Type B pancreatic cell (in vitro differentiated cells): ENCODE data around the gene COL6A3. TPM values are rescaled to one million over a fixed set of nuclear protein-coding genes. Genes with fewer than 3 reads are reported as not detected.

Experiments
- DNase-seq: peaks from one replicate; pipeline ENCODE4 v3.0.0; 2021; ENCODE audit warnings: mixed read lengths; ENCODE audit not compliant: unreplicated experiment; ENCODE audit errors: extremely low spot score
- H3K27ac Mint-ChIP-seq: 2 replicates; pipeline ENCODE4 v1.8.0; 2021; ENCODE audit warnings: mild to moderate bottlenecking, mixed read lengths
- H3K27me3 Mint-ChIP-seq: 2 replicates; pipeline ENCODE4 v1.8.0; 2021; ENCODE audit warnings: mixed read lengths
- H3K36me3 Mint-ChIP-seq: 2 replicates; pipeline ENCODE4 v1.8.0; 2021; ENCODE audit warnings: mixed read lengths
- H3K4me1 Mint-ChIP-seq: one replicate; pipeline ENCODE4 v1.8.0; 2021; ENCODE audit warnings: mixed read lengths; ENCODE audit not compliant: unreplicated experiment
- H3K4me3 Mint-ChIP-seq: 2 replicates; pipeline ENCODE4 v1.8.0; 2021; ENCODE audit warnings: mild to moderate bottlenecking, mixed read lengths
- H3K9me3 Mint-ChIP-seq: 2 replicates; pipeline ENCODE4 v1.8.0; 2021; ENCODE audit warnings: mixed read lengths
- long read RNA-seq: library from polyadenylated mRNA; unstranded; transcript quantifications from one replicate; pipeline ENCODE4 v2.0.0, GENCODE V29; 2020
- total RNA-seq: library from RNA; stranded (reverse); gene quantifications from 2 replicates; pipeline ENCODE4 v1.2.1, GENCODE V29; 2021; ENCODE audit warnings: low replicate concordance
- TF ChIP-seq, protein P1 (sequence below): fragments of 200-600 bp; sonication (generic); conservative IDR thresholded peaks from 2 replicates; pipeline ENCODE4 v1.5.0; 2021; ENCODE audit warnings: antibody characterized with exemption, mild to moderate bottlenecking

The COL6A3 gene, protein sequence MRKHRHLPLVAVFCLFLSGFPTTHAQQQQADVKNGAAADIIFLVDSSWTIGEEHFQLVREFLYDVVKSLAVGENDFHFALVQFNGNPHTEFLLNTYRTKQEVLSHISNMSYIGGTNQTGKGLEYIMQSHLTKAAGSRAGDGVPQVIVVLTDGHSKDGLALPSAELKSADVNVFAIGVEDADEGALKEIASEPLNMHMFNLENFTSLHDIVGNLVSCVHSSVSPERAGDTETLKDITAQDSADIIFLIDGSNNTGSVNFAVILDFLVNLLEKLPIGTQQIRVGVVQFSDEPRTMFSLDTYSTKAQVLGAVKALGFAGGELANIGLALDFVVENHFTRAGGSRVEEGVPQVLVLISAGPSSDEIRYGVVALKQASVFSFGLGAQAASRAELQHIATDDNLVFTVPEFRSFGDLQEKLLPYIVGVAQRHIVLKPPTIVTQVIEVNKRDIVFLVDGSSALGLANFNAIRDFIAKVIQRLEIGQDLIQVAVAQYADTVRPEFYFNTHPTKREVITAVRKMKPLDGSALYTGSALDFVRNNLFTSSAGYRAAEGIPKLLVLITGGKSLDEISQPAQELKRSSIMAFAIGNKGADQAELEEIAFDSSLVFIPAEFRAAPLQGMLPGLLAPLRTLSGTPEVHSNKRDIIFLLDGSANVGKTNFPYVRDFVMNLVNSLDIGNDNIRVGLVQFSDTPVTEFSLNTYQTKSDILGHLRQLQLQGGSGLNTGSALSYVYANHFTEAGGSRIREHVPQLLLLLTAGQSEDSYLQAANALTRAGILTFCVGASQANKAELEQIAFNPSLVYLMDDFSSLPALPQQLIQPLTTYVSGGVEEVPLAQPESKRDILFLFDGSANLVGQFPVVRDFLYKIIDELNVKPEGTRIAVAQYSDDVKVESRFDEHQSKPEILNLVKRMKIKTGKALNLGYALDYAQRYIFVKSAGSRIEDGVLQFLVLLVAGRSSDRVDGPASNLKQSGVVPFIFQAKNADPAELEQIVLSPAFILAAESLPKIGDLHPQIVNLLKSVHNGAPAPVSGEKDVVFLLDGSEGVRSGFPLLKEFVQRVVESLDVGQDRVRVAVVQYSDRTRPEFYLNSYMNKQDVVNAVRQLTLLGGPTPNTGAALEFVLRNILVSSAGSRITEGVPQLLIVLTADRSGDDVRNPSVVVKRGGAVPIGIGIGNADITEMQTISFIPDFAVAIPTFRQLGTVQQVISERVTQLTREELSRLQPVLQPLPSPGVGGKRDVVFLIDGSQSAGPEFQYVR (N-terminal part only)
- total RNA-seq = 4.7 and 157 TPM in 2 replicates
- long read RNA-seq, partial matches to known transcripts = 3 of 3 reads
- long read RNA-seq, other reads (novel, unspliced or antisense) = 0 of 3 reads

DNA sequence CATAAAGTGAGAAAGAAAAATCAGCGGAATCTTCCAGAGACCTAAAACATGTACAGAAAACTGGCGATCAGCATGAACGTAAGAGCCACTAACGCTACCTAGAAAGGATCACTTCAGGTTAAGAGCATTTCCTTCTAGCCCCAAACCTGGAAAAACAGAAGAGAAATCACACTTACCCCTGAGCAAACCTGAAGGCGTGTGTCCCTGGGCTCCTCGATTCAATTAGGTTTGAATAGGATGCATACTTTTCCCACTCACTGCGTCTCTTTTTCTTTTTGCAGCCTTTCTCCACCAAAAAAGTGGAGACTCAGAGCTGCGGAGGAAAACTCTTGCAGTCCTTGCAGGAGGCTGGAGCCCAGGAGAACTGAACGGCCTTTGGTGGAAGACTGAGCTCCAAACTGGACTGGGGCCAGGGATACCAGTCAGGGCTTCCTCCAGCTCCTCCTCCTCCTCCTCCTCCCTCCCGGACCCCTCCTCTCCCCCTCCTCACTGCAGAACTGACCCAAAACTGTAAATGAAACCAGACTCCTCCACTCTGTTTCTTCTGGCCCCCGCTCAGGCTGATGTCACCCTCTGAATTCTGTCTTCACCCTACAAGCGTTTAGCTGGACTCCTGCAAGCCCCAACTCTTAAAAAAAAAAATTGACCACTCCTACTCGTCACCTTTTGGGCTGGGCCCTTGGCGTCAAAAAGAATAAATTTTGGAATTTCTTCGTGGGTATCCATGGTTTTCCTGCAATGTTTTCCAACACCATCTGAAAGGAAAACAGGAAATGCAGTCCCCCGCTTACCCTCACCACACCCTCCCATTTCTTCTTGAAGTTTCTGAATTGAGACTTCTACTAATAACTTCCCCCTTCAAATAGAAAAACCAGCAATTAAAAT lies at the start of gene COL6A3:
TSS of gene COL6A3 (minus strand) at position 388 of the 885 bp plus-strand sequence. CDS start 17,347 bp downstream, outside the sequence.
- Mint-ChIP-seq H3K9me3 (no peaks in the 10 kb centered on the region), H3K27ac (no peak within 1 kb of the TSS), H3K4me3 (peak within 1 kb of the TSS; percentile 90), H3K4me1 (peaks cover 19% of the 10 kb centered on the region), H3K36me3 (no peaks in the 10 kb centered on the region), H3K27me3 (peaks cover 50% of the 10 kb centered on the region)
- DNase-seq = no peak
- TF ChIP-seq, protein P1, sequence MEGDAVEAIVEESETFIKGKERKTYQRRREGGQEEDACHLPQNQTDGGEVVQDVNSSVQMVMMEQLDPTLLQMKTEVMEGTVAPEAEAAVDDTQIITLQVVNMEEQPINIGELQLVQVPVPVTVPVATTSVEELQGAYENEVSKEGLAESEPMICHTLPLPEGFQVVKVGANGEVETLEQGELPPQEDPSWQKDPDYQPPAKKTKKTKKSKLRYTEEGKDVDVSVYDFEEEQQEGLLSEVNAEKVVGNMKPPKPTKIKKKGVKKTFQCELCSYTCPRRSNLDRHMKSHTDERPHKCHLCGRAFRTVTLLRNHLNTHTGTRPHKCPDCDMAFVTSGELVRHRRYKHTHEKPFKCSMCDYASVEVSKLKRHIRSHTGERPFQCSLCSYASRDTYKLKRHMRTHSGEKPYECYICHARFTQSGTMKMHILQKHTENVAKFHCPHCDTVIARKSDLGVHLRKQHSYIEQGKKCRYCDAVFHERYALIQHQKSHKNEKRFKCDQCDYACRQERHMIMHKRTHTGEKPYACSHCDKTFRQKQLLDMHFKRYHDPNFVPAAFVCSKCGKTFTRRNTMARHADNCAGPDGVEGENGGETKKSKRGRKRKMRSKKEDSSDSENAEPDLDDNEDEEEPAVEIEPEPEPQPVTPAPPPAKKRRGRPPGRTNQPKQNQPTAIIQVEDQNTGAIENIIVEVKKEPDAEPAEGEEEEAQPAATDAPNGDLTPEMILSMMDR = no peak

DNA sequence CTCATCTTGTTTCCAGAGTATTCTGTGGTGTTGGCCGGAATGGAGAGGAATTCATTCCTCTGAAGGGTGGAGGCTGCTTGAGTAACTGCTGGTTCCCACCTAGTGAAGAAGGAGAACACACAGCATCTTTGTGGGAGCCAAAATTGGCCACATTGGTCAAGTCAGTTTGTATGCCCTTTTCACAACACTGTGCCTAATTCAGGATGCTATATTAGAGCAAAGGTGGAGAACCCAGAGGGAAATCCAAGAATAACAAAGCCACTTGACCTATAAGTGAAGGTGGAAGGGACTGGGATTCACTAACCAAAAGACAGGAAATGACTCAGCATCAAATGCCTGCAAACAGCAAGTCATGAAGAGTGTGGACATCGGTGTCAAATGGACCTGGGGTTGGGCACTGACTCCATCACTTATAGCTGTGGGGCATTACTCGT lies 45.8 kb upstream of the COL6A3 start:
- no peaks in the 10 kb centered on the region for H3K4me1 Mint-ChIP-seq
- no peak for DNase-seq
- peaks cover 13% of the 10 kb centered on the region for H3K9me3 Mint-ChIP-seq
- TF ChIP-seq, protein P1 = no peak
- no peak overlapping the region for H3K4me3 Mint-ChIP-seq
- H3K27ac Mint-ChIP-seq = no peak overlapping the region
- H3K27me3 Mint-ChIP-seq = peaks cover 32% of the 10 kb centered on the region
- H3K36me3 Mint-ChIP-seq = no peaks in the 10 kb centered on the region

DNA sequence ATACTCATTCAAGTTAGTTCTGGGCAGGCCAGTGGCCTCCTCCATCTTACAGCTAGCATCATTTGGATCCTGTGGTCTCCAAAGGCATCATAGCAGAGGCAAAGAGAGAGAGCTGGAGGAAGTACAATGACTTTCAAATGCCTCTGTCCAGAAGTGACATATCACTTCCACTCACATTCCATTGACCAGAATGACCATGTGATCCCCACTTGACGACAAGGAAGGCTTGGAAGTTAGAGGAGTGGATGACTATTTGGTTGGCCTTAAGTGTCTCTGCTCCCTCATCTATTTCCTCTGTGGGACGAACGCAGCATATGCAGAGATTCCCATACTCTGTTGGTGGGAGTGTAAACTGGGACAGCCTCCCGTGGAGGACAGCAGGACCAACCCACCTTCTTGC lies 45.3 kb upstream of the COL6A3 start:
- no peak for DNase-seq
- no peaks in the 10 kb centered on the region for H3K36me3 Mint-ChIP-seq
- TF ChIP-seq, protein P1 = no peak
- H3K27me3 Mint-ChIP-seq = peaks cover 33% of the 10 kb centered on the region
- H3K4me1 Mint-ChIP-seq = no peaks in the 10 kb centered on the region
- no peak overlapping the region for H3K27ac Mint-ChIP-seq
- peaks cover 13% of the 10 kb centered on the region for H3K9me3 Mint-ChIP-seq
- no peak overlapping the region for H3K4me3 Mint-ChIP-seq

DNA sequence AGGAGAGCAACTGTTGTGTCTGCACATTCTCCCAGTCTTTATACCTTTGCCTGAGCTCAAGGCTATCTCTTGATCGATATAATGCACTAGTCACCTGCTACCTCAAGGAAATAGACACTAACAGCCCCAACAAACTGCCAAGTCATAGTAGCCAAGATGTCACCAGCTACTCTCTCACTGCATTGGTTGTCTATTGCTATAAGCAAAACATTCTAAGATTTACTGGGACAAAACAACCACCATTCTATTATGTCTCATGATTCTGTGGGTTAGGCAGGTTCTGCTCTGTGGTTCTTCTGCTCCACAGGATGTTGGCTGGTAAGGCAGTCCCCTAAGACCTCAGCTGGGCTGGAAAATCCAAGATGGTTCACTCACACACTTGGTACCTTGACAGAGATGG lies 44.6 kb upstream of the COL6A3 start:
- H3K27ac Mint-ChIP-seq = no peak overlapping the region
- H3K27me3 Mint-ChIP-seq = peaks cover 38% of the 10 kb centered on the region
- H3K4me1 Mint-ChIP-seq = no peaks in the 10 kb centered on the region
- TF ChIP-seq, protein P1 = no peak
- H3K36me3 Mint-ChIP-seq = no peaks in the 10 kb centered on the region
- DNase-seq = no peak
- H3K4me3 Mint-ChIP-seq = no peak overlapping the region
- peaks cover 13% of the 10 kb centered on the region for H3K9me3 Mint-ChIP-seq
